ENCODE measurements around the gene DUS3L.
"Not testable (repeated sequence)": the region's sequence is repeated elsewhere in the genome, so short reads cannot be mapped to it uniquely, and the experiment has no call there.

DUS3L gene

GRCh38 chr19:5800361-5801270 lies 9.7 kb upstream of the DUS3L start:
- no peak for DNase-seq (ENCODE audit: low read depth in 2 of 2)

DNA sequence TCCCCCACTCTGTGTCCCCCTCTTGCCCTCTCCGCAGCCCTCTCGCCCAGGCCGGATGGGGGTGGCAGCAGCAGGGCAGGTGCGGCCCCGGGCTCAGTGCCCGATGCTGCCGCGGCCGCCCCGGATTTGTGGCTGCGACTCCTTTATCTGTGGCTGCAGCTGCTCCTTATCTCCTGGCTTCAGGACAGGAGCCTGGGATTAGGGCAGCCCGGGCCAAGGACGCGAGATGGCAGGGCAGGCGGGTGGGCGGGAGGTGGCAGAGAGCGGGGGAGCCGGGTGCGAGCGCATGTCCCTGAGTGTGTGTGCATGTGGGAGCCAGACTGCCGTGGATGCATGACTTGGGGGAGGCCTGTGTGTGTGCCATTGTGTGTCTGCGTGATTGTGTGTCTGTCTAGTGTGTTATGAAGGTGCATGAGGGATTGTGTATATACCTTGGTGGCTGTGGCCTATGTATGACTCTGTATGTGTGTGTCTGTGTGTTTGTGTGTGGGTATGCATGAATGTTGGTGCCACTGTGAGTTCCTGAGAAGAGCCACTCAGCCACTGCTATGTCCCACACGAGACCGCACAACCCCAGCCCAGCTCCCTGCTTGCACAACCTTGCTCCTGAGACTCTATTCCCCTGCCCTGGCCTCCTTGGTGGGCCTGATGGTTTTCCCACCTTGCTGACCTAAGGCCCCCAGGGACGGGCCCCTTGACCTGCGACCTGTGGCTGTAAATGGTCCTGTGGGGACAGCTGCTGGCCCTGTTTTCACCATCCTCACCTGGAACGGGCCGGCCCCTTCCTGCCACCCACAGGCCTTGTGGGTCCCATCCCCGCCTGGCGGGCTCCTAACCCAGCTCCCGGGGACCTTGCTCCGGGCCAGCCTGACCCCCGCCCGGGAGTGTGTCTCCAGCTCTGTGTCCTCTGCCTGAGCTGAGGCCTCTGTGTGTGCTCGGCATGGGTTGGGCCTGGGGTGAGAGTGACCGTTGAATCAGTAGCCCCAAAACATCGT lies 8.6 kb upstream of the DUS3L start:
- DNase-seq (ENCODE audit: low read depth in 2 of 2) = no peak

DNA sequence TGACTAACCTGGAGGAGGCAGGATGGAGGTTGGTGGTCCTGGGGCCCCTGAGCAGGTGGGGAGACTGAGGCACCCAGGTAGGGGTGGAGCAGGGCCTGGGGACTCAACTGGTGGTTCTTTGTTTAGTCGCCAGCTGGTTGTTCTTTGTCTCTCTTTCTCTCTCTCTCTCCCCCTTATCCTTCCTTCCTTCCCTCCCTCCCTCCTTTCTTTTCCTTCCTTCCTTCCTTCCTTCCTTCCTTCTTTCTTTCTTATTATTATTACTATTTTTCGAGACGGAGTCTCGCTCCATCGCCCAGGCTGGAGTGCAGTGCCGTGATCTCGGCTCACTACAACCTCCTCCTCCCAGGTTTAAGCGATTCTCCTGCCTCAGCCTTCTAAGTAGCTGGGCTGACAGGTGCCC lies 7.3 kb upstream of the DUS3L start:
- no peak for DNase-seq (ENCODE audit: low read depth in 2 of 2)

GRCh38 chr19:5795382-5795919 lies 4.5 kb upstream of the DUS3L start:
- no peak for DNase-seq (ENCODE audit: low read depth in 2 of 2)

DNA sequence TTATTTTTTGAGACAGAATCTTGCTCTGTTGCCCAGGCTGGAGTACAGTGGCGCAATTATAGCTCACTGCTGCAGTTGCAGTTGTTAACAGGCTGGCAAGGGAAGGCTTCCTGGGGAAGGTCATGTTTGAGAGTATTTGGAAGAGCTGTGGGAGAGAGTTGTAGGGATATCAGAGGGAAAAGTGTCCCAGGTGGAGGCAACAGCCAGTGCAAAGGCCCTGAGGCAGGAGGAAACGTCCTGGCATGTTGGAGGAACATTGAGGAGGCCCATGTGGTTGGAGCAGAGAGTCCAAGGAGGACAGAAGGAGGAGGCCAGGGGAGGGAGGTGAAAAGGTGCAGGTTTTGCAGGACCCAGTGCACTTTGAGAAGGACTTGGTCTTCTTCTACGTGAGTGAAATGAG lies 2.2 kb upstream of the DUS3L start:
- no peak for DNase-seq (ENCODE audit: low read depth in 2 of 2)

DNA sequence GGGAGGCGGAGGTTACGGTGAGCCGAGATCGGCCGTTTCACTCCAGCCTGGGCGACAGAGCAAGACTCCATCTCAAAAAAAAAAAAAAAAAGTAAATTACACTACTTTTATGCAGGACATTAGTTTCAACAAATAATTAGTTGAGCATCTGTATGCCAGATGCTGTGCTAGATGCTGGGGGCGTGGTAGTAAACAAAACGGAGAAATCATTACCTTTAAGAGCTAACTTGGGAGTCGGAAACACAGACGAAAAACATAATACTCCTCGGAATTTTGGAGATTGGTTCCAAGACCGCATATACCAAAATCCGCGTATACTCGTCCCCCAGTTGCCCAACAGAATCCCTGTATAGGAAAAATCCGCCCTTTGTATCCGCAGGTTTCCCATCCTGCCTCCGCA lies 1.3 kb upstream of the DUS3L start:
- DNase-seq (ENCODE audit: low read depth in 2 of 2) = no peak

GRCh38 chr19:5789886-5790558 lies 941 bp downstream of the DUS3L start:
- DNase-seq (ENCODE audit: low read depth in 2 of 2) = no peak

GRCh38 chr19:5789351-5789761 lies 1.6 kb downstream of the DUS3L start:
- no peak for DNase-seq (ENCODE audit: low read depth in 2 of 2)

- DNase-seq (ENCODE audit: low read depth in 2 of 2) = no peak
These were observed 2.5 kb downstream of the DUS3L start for GRCh38 chr19:5788422-5788821.

- DNase-seq (ENCODE audit: low read depth in 2 of 2) = no peak
These were observed 3.4 kb downstream of the DUS3L start for GRCh38 chr19:5787409-5788182.

DNA sequence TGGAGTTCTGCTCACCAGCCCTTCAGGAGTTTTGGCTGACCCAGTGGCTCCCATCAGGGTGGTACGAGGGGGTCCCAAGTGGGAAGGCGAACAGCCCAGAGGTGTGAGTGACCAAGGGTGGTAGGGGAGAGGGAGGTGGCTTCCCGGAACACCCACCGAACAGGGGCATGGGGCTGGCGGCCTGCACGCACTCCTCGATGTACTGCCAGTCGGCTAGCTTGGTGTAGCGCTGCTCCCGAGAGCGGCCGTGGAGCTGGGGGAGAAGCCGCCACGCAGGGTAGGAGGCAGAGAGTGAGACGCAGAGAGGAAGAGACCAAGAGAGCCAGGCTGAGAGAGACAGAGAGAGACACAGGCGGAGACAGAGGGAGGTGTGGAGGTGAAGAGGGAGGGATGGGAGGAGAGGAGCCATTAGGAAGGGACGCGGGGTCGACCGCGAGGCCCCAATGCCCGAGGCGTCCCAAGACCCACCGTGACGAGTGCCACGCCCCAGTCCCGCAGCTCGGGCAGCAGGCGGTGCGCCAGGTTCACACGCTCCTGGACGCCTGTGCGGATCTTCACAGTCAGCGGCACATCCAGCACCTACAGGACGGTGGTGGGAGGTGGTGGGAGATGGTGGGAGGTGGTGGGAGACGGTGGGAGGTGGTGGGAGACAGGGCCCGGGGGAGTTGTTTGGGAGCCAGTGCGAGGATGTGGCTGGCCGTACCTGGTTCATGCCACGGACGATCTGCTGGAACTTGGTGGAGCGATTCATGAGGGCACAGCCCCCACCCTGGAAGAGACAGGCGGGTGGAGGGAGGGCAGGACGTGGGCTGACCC lies 4.2 kb downstream of the DUS3L start:
- DNase-seq (ENCODE audit: low read depth in 2 of 2) = no peak

DNA sequence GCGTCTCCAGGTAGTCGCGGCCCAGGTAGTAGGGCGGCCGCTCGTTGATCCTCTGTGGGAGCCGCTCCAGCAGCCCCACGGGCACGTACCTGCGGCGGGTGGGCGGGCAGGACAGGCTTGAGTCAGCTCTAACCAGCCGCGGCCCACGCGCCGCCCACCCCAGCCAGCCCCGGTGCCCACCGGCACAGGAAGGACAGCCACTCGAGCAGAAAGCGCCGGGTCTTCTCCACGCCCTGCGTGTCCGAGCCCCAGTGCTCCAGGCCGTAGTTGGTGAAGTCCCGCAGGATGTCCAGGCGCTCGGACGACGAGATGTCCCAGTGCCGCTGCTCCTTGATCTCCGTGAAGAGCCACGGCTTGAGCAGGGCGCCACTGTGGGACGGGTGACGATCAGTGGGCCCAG lies 5.5 kb downstream of the DUS3L start:
- DNase-seq (ENCODE audit: low read depth in 2 of 2) = no peak

GRCh38 chr19:5784581-5785147 lies 6.3 kb downstream of the DUS3L start, which contains the start of gene PRR22:
Gene PRR22, minus strand, starts transcription at chr19:5784746. Its CDS starts 86 bp downstream, at chr19:5784660.
- no peak for DNase-seq (ENCODE audit: low read depth in 2 of 2)

DNA sequence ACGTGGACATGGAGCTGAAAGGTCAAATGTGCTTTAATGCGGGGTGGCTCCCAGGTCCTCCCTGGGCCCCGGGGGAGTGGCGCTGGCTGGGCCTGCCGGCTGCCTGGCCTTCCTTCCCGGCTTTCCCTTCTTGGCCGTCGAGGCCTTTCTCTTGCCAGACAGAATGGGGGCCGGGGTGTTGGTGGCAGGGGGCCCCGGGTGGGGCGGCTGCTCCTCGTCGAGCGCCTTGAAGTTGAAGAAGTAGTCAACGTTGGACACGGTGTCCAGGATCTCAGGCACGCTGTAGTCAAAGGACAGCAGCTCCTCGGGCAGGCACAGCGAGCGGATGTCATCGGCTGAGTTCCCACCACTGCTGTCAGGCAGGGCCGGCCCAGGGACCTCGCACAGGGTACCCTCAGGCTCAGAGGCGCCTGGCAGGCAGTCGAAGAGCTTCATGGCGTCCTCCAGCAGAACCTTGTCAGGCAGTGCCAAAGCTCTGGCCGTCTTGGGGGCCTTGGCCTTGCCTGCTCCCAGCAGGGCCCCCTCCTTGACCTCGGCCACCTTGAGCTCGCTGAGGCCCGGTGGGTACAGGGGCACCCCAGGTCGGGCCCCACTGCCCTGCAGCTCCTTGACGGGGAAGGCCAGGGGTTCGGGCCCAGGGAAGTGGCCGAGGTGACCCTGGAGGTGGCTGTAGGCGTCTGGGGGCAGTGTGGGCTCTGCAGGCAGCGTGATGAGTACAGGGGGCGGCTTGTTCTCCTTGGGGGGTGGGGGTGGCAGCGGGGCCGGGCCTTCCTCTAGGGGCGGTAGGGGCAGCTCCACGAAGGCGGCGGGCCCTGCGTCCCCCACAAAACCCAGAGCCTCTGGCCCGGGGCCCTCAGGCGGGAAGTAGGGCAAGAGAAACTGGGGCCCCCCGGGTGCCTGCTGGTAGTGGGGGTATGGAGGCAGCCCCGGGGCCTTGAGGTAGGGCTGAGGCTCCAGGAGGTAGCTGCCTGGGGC lies 7.7 kb downstream of the DUS3L start:
- DNase-seq (ENCODE audit: low read depth in 2 of 2) = no peak

- DNase-seq (ENCODE audit: low read depth in 2 of 2) = no peak
These were observed 8.6 kb downstream of the DUS3L start for GRCh38 chr19:5782322-5782721.

GRCh38 chr19:5780916-5781315 lies 10.0 kb downstream of the DUS3L start:
- DNase-seq (ENCODE audit: low read depth in 2 of 2) = not testable (repeated sequence)

DNA sequence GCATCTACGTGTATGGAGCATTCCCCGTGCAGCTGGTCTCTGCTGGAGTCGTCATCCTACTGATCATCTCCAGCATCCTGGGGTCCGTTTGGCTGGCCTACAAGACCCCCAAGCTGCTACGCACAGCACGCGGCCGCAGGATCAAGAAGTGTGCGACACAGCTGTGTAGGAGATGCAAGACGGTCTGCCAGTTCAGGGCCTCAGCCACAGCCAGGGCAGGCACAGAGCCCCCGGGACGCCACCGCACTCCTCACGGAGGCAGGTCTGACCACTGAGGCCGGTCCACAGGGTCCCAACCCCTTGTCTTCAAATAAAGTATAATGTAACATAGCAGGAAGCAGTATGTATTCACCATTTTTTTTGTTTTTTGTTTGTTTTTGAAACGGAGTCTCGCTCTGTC lies 12.6 kb downstream of the DUS3L start:
- DNase-seq (ENCODE audit: low read depth in 2 of 2) = no peak

DNA sequence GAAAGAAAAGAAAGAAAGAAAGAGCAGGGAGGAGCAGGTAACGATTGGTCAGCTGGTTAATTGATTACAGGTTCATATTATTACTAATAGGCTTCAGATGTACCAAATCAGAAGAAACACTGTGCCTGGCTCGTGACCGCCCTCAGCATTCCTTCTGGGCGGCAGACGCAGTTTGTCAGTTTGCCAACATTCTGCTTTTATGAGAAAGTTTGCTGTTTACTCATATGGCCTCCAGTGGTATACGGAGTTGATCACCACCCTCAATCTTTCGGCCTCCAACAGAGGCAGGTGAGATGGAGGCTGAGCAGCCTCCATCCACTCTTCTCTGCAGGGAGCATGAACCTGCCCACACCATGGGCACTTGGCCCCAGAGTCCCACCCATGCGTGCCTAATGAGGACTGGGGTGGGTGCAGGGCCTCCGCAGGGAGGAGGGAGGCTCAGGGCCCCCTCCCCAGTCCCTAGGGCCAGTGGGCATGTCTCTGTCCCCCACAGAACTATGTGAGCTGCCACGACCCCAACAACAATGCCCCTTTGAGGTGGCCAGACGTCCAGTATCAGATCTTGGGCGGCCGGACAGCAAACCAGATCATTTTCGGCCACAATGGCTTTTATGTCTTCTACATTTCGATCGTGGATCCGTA lies 15.2 kb downstream of the DUS3L start:
- no peak for DNase-seq (ENCODE audit: low read depth in 2 of 2)

Data from stimulated activated CD8-positive, alpha-beta memory T cell treated with anti-CD3 and anti-CD28 coated beads, Interleukin-2, amount 100 ng/mL, for 1 hour (primary cell).